Uterus (tissue), 4 donors: Measurements from ENCODE around the gene DDX5. TPM values are rescaled to one million over a fixed set of nuclear protein-coding genes. Genes with fewer than 3 reads are reported as not detected.

Source experiments
- DNase-seq, 2 donors: peaks; one replicate each; pipeline ENCODE4 v3.0.0-alpha.2; 2019 to 2020
- H3K27ac ChIP-seq, 2 donors: fragments of 200-600 bp; sonication (generic); 1 replicate in 1 of 2; 2 replicates in 1 of 2; pipeline ENCODE4 v1.5.1; 2016 to 2018
- H3K27me3 ChIP-seq, 2 donors: fragments of 200-600 bp; sonication (generic); one replicate each; pipeline ENCODE4 v1.5.1; 2018 to 2019; ENCODE audit warnings: control low read depth in 1 of 2
- H3K36me3 ChIP-seq, 2 donors: fragments of 200-600 bp; sonication (generic); one replicate each; pipeline ENCODE4 v1.5.1; 2019; ENCODE audit warnings: control low read depth in 1 of 2
- H3K4me1 ChIP-seq, 2 donors: fragments of 200-600 bp; sonication (generic); one replicate each; pipeline ENCODE4 v1.5.1; 2018 to 2019; ENCODE audit warnings: control low read depth in 1 of 2
- H3K4me3 ChIP-seq, 2 donors: fragments of 200-600 bp; sonication (generic); 1 replicate in 1 of 2; 2 replicates in 1 of 2; pipeline ENCODE4 v1.5.1; 2018 to 2019; ENCODE audit warnings: mild to moderate bottlenecking in 1 of 2
- H3K9me3 ChIP-seq, 2 donors: fragments of 200-600 bp; sonication (generic); one replicate each; pipeline ENCODE4 v1.5.1; 2019; ENCODE audit warnings: control low read depth in 1 of 2
- CTCF ChIP-seq, 4 experiments: fragments of 200-600 bp in 2 of 4; fragments of 450-650 bp in 2 of 4; sonication (generic) in 2 of 4; IDR thresholded peaks; one replicate each; pipeline ENCODE4 v1.5.1; 2016 to 2019; ENCODE audit warnings: antibody characterized with exemption in 4 of 4, mild to moderate bottlenecking in 2 of 4, moderate library complexity in 1 of 4
- POLR2A ChIP-seq, 2 donors: fragments of 450-650 bp; IDR thresholded peaks; one replicate each; pipeline ENCODE4 v1.6.1; 2016; ENCODE audit warnings: antibody characterized with exemption in 2 of 2, mild to moderate bottlenecking in 1 of 2, moderate library complexity in 1 of 2
- intact Hi-C: fragments of 100-400 bp; cut with DNase I; formaldehyde crosslinking; loops from one replicate; pipeline ENCODE4 v1.15.1; 2023; ENCODE audit warnings: low total_unique reads
- total RNA-seq, 4 donors: library from RNA; depleted of rRNA in 3 of 4; stranded (reverse); fragments of >200 nt in 3 of 4; gene quantifications; one replicate each; pipeline versions ENCODE4 v1.1.0 to v1.2.4, GENCODE V29; 2014 to 2023
- donor health status: DM: yes; HTN: yes; CAD: no.

DDX5 gene
- 100 to 1,000 TPM; 576 to 943 (median 602) TPM for total RNA-seq

GRCh38 chr17:64506201-64506575 lies at the start of gene DDX5:
DDX5 (minus strand) TSS chr17:64506289; CDS start chr17:64506119, 170 bp downstream.
- intact Hi-C loops = no loop called here
- no peaks in the 10 kb centered on the region for H3K36me3 ChIP-seq
- peak within 1 kb of the TSS; percentile 100 for H3K27ac ChIP-seq
- peaks cover 0 to 15% of the 10 kb centered on the region in 2 donors for H3K4me1 ChIP-seq
- DNase-seq = peak; percentile 96 to 97
- H3K9me3 ChIP-seq = no peaks in the 10 kb centered on the region
- TF ChIP-seq POLR2A (IDR thresholded peaks at IDR 0.05) = peak; percentile 86 to 92
- TF ChIP-seq CTCF (IDR thresholded peaks at IDR 0.05) = no peak
- H3K27me3 ChIP-seq = no peaks in the 10 kb centered on the region
- peak within 1 kb of the TSS; percentile 96 to 99 for H3K4me3 ChIP-seq

- TF ChIP-seq CTCF (IDR thresholded peaks at IDR 0.05) = no peak
- TF ChIP-seq POLR2A (IDR thresholded peaks at IDR 0.05) = no peak
- no peaks in the 10 kb centered on the region for H3K36me3 ChIP-seq
- H3K4me1 ChIP-seq = no peaks in the 10 kb centered on the region
- intact Hi-C loops = no loop called here
- no peak overlapping the region for H3K27ac ChIP-seq
- DNase-seq = no peak
- H3K9me3 ChIP-seq = no peaks in the 10 kb centered on the region
- no peak overlapping the region for H3K4me3 ChIP-seq
- H3K27me3 ChIP-seq = no peaks in the 10 kb centered on the region
These were observed 49.2 kb upstream of the DDX5 start for GRCh38 chr17:64555281-64555680.

GRCh38 chr17:64554028-64554637 lies 48.0 kb upstream of the DDX5 start:
- Histone ChIP-seq H3K36me3 (no peaks in the 10 kb centered on the region), H3K9me3 (no peaks in the 10 kb centered on the region), H3K4me1 (no peaks in the 10 kb centered on the region), H3K4me3 (no peak overlapping the region), H3K27ac (no peak overlapping the region), H3K27me3 (no peaks in the 10 kb centered on the region)
- DNase-seq = no peak
- intact Hi-C loops = no loop called here
- TF ChIP-seq CTCF (IDR thresholded peaks at IDR 0.05) (no peak), POLR2A (IDR thresholded peaks at IDR 0.05) (no peak)

GRCh38 chr17:64551461-64551860 lies 45.4 kb upstream of the DDX5 start:
- Histone ChIP-seq H3K4me1 (no peaks in the 10 kb centered on the region), H3K27ac (no peak overlapping the region), H3K27me3 (no peaks in the 10 kb centered on the region), H3K36me3 (no peaks in the 10 kb centered on the region), H3K4me3 (no peak overlapping the region), H3K9me3 (no peaks in the 10 kb centered on the region)
- no peak for DNase-seq
- intact Hi-C loops = no loop called here
- TF ChIP-seq POLR2A (IDR thresholded peaks at IDR 0.05) (no peak), CTCF (IDR thresholded peaks at IDR 0.05) (no peak)

- intact Hi-C loops = no loop called here
- no peaks in the 10 kb centered on the region for H3K4me1 ChIP-seq
These were observed 41.2 kb upstream of the DDX5 start for GRCh38 chr17:64547319-64547718.

More at GRCh38 chr17:64547319-64547718, 41.2 kb upstream of the DDX5 start:
- H3K27ac ChIP-seq = no peak overlapping the region
- no peak for DNase-seq
- no peaks in the 10 kb centered on the region for H3K27me3 ChIP-seq
- H3K4me3 ChIP-seq = no peak overlapping the region
- TF ChIP-seq CTCF (IDR thresholded peaks at IDR 0.05) (no peak), POLR2A (IDR thresholded peaks at IDR 0.05) (no peak)
- no peaks in the 10 kb centered on the region for H3K9me3 ChIP-seq
- no peaks in the 10 kb centered on the region for H3K36me3 ChIP-seq
